SK-N-SH (cell line): ENCODE measurements around the gene SAG.

Source experiments
- CTCF ChIP-seq: fragments of 200-600 bp; sonication (generic); IDR thresholded peaks from 2 replicates; pipeline ENCODE4 v1.6.1; 2017; ENCODE audit warnings: antibody characterized with exemption, mild to moderate bottlenecking, moderate library complexity
- FOXM1 ChIP-seq: IDR thresholded peaks from 2 replicates; pipeline ENCODE4 v1.4.0; 2012; ENCODE audit warnings: low read depth, mild to moderate bottlenecking
- NFIC ChIP-seq: IDR thresholded peaks from 2 replicates; pipeline ENCODE4 v1.4.0; 2012; ENCODE audit warnings: borderline replicate concordance
- PBX3 ChIP-seq: IDR thresholded peaks from 2 replicates; pipeline ENCODE4; 2012
- POLR2AphosphoS5 ChIP-seq: IDR thresholded peaks from 2 replicates; pipeline ENCODE4 v1.6.1; 2012; ENCODE audit warnings: low read depth, low read length
- RAD21 ChIP-seq: IDR thresholded peaks from 2 replicates; pipeline ENCODE4 v1.6.1; 2012; ENCODE audit warnings: mild to moderate bottlenecking, low read length
- RXRA ChIP-seq: IDR thresholded peaks from 2 replicates; pipeline ENCODE4 v1.4.0; 2012; ENCODE audit warnings: low read depth, mild to moderate bottlenecking, borderline replicate concordance
- SIN3A ChIP-seq: IDR thresholded peaks from 2 replicates; pipeline ENCODE4 v1.6.1; 2012; ENCODE audit warnings: low read depth, mild to moderate bottlenecking, low read length, moderate library complexity, borderline replicate concordance
- SMC3 ChIP-seq: IDR thresholded peaks from 2 replicates; pipeline ENCODE4 v1.6.1; 2012; ENCODE audit warnings: low read depth, low read length, improper control_type of control experiment
- TAF1 ChIP-seq: IDR thresholded peaks from 2 replicates; pipeline ENCODE4 v1.6.1; 2012; ENCODE audit warnings: low read depth, mild to moderate bottlenecking, low read length, moderate library complexity, borderline replicate concordance
- TCF12 ChIP-seq: IDR thresholded peaks from 2 replicates; pipeline ENCODE4 v1.4.0; 2012
- USF1 ChIP-seq: IDR thresholded peaks from 2 replicates; pipeline ENCODE4 v1.4.0; 2012; ENCODE audit warnings: low read depth, borderline replicate concordance
- USF2 ChIP-seq: fragments of 150-350 bp; IDR thresholded peaks from 2 replicates; pipeline ENCODE4 v1.6.1; 2017; ENCODE audit warnings: antibody characterized with exemption, low read length, low read depth, borderline replicate concordance
- YY1 ChIP-seq: IDR thresholded peaks from 2 replicates; pipeline ENCODE4 v1.4.0; 2012; ENCODE audit warnings: low read depth, mild to moderate bottlenecking

- TF ChIP-seq CTCF (no peak), POLR2AphosphoS5 (no peak), TAF1 (no peak), RXRA (no peak), USF2 (no peak), FOXM1 (no peak), SMC3 (no peak), NFIC (no peak), RAD21 (no peak), PBX3 (no peak), TCF12 (no peak), USF1 (no peak), SIN3A (no peak), YY1 (no peak)
These were observed 44.7 kb downstream of the SAG start for GRCh38 chr2:233352141-233352842.
